PC-9 (cell line): Measurements from ENCODE around the gene ARID4B. TPM values are rescaled to one million over a fixed set of nuclear protein-coding genes. Genes with fewer than 3 reads are reported as not detected.

Source experiments
- BruUV-seq: library from RNA; stranded (reverse); fragments of 400-500 nt; replicated peaks from 2 replicates; lab custom pipeline; 2021; lab: Mats Ljungman, UMichigan
- CTCF ChIA-PET: fragments of 300-600 bp; sonication (Branson Sonifier 250); formaldehyde crosslinking; loops from one replicate; lab custom pipeline; 2022; ENCODE audit warnings: antibody characterized with exemption; lab: Charles Lee
- POLR2A ChIA-PET: fragments of 300-600 bp; sonication (Branson Sonifier 250); formaldehyde crosslinking; loops from one replicate; lab custom pipeline; 2022; ENCODE audit warnings: antibody characterized with exemption; ENCODE audit not compliant: unreplicated experiment; lab: Charles Lee
- DNase-seq, 2 experiments: peaks; one replicate each; pipeline versions ENCODE4 v3.0.0 to v3.0.0-alpha.2; 2015 to 2022; ENCODE audit warnings: mixed read lengths in 1 of 2
- H2AFZ ChIP-seq: fragments of 200-600 bp; sonication (generic); 2 replicates; pipeline ENCODE4 v1.8.1; 2017; ENCODE audit warnings: antibody characterized with exemption
- H3F3A ChIP-seq: fragments of 200-600 bp; sonication (generic); 2 replicates; pipeline ENCODE4 v1.8.1; 2017; ENCODE audit warnings: antibody characterized with exemption, mild to moderate bottlenecking, low read depth; ENCODE audit not compliant: insufficient read depth
- H3K27ac ChIP-seq: fragments of 200-600 bp; sonication (generic); 2 replicates; pipeline ENCODE4 v1.6.1; 2016; ENCODE audit warnings: mixed run types
- H3K27me3 ChIP-seq: fragments of 200-600 bp; sonication (generic); 2 replicates; pipeline ENCODE4 v1.6.1; 2016; ENCODE audit warnings: low read depth, mixed run types; ENCODE audit not compliant: insufficient read depth
- H3K36me3 ChIP-seq: fragments of 200-600 bp; sonication (generic); 2 replicates; pipeline ENCODE4 v1.6.1; 2016; ENCODE audit warnings: low read depth, mixed run types
- H3K4me1 ChIP-seq: fragments of 200-600 bp; sonication (generic); replicated peaks from 2 replicates; pipeline ENCODE4 v1.6.1; 2016; ENCODE audit warnings: mixed run types; ENCODE audit not compliant: insufficient read depth
- H3K4me2 ChIP-seq: fragments of 200-600 bp; sonication (generic); 2 replicates; pipeline ENCODE4 v1.6.1; 2017; ENCODE audit warnings: mixed run types
- H3K4me3 ChIP-seq: fragments of 200-600 bp; sonication (generic); 2 replicates; pipeline ENCODE4 v1.6.1; 2016; ENCODE audit warnings: mixed run types
- H3K79me2 ChIP-seq: fragments of 200-600 bp; sonication (generic); 2 replicates; pipeline ENCODE4 v1.6.1; 2017; ENCODE audit warnings: low read depth, mixed run types
- H3K9me2 ChIP-seq: fragments of 200-600 bp; sonication (generic); 2 replicates; pipeline ENCODE4 v1.8.1; 2017; ENCODE audit warnings: mild to moderate bottlenecking; ENCODE audit not compliant: insufficient read depth
- H3K9me3 ChIP-seq: fragments of 200-600 bp; sonication (generic); 2 replicates; pipeline ENCODE4 v1.8.1; 2016; ENCODE audit warnings: low read depth; ENCODE audit not compliant: insufficient read depth
- H4K20me1 ChIP-seq: fragments of 200-600 bp; sonication (generic); 2 replicates; pipeline ENCODE4 v1.8.1; 2017; ENCODE audit not compliant: insufficient read depth
- CTCF ChIP-seq: fragments of 200-600 bp; sonication (generic); conservative IDR thresholded peaks from 2 replicates; pipeline ENCODE4 v1.6.1; 2017; ENCODE audit warnings: mixed run types, antibody characterized with exemption, mild to moderate bottlenecking, moderate library complexity
- EZH2 ChIP-seq: fragments of 200-600 bp; sonication (generic); IDR thresholded peaks from 2 replicates; pipeline ENCODE4 v1.8.0; 2017; ENCODE audit warnings: antibody characterized with exemption, low read depth
- intact Hi-C: fragments of 100-400 bp; cut with micrococcal nuclease; formaldehyde crosslinking; loops from one replicate; pipeline ENCODE4 v1.10.0; 2022; ENCODE audit not compliant: unreplicated experiment
- total RNA-seq: library from RNA; stranded (reverse); gene quantifications from 2 replicates; pipeline ENCODE4 v1.2.3, GENCODE V29; 2021

The ARID4B gene
- total RNA-seq, 1 experiment from 2014 or later: 47.1 TPM

GRCh38 chr1:235181561-235182245, 146.3 kb downstream of the ARID4B start:
- Histone ChIP-seq H3K4me1 (no peaks in the 10 kb centered on the region), H3K9me3 (no peaks in the 10 kb centered on the region), H3K4me3 (no peak overlapping the region), H3K79me2 (no peaks in the 10 kb centered on the region), H3K4me2 (no peak overlapping the region), H3F3A (peaks cover 3% of the 10 kb centered on the region), H3K36me3 (peaks cover 21% of the 10 kb centered on the region), H3K27ac (no peak overlapping the region), H4K20me1 (no peaks in the 10 kb centered on the region), H3K27me3 (no peaks in the 10 kb centered on the region), H3K9me2 (no peaks in the 10 kb centered on the region), H2AFZ (no peak overlapping the region)
- CTCF ChIA-PET: no interaction called here
- POLR2A ChIA-PET: no interaction called here
- no peak for DNase-seq
- intact Hi-C loops: no loop called here
- TSS peak; percentile 8 for BruUV-seq
- TF ChIP-seq CTCF (no peak), EZH2 (no peak)

GRCh38 chr1:235180916-235181460, 147.0 kb downstream of the ARID4B start:
- no TSS peak for BruUV-seq
- CTCF ChIA-PET: no interaction called here

GRCh38 chr1:235176486-235176885, 151.5 kb downstream of the ARID4B start:
- Histone ChIP-seq H3K79me2 (no peaks in the 10 kb centered on the region), H3K4me1 (no peaks in the 10 kb centered on the region), H3K9me2 (no peaks in the 10 kb centered on the region), H2AFZ (no peak overlapping the region), H3K27me3 (no peaks in the 10 kb centered on the region), H4K20me1 (no peaks in the 10 kb centered on the region), H3K36me3 (peaks cover 28% of the 10 kb centered on the region), H3K9me3 (no peaks in the 10 kb centered on the region), H3K27ac (no peak overlapping the region), H3F3A (peaks cover 6% of the 10 kb centered on the region), H3K4me3 (no peak overlapping the region), H3K4me2 (no peak overlapping the region)
- BruUV-seq: no TSS peak
- ChIA-PET POLR2A (no interaction called here), CTCF (no interaction called here)
- DNase-seq: no peak
- TF ChIP-seq CTCF: no peak
- no peak for TF ChIP-seq EZH2
- intact Hi-C loops: loop anchor here (5.0 kb wide), 1 partner anchor 36 kb away; no protein-coding TSS in a partner anchor

More at GRCh38 chr1:235180916-235181460, 147.0 kb downstream of the ARID4B start:
- H2AFZ ChIP-seq: no peak overlapping the region
- H3K4me2 ChIP-seq: no peak overlapping the region
- H3K79me2 ChIP-seq: no peaks in the 10 kb centered on the region
- H3F3A ChIP-seq: peaks cover 9% of the 10 kb centered on the region
- no peak for DNase-seq
- no peaks in the 10 kb centered on the region for H3K4me1 ChIP-seq
- H3K36me3 ChIP-seq: peaks cover 23% of the 10 kb centered on the region
- POLR2A ChIA-PET: no interaction called here
- H3K9me2 ChIP-seq: no peaks in the 10 kb centered on the region
- H3K9me3 ChIP-seq: no peaks in the 10 kb centered on the region
- H3K4me3 ChIP-seq: no peak overlapping the region
- TF ChIP-seq CTCF: no peak
- no peak for TF ChIP-seq EZH2
- no peaks in the 10 kb centered on the region for H3K27me3 ChIP-seq
- H4K20me1 ChIP-seq: no peaks in the 10 kb centered on the region
- H3K27ac ChIP-seq: no peak overlapping the region
- intact Hi-C loops: no loop called here
